ENCODE measurements around the gene COL16A1.

Gene COL16A1

DNA sequence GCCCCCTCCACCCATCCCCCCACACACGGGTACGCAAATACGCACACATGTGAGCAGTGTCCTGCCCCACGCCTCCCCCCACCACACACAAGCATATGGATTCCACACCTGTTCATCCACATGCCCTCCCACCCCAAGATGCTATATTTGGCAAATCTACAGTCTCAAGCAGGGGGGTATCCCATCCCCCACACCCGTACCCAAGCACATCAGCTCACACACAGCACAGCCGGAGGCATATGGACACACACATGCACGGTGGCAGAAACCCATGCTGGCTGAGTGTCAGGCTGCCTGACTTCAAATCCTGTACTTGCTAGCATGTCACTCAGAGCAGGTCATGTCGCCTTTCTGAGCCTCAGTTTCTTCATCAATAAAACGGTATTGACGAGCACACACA lies 10.6 kb downstream of the COL16A1 start:
- H3K23ac ChIP-seq (ENCODE audit: low read length) = no peak overlapping the region
- H3K27ac ChIP-seq (ENCODE audit: low read depth, low read length) = no peak overlapping the region
- no peak overlapping the region for H3K4me3 ChIP-seq (ENCODE audit: low read length)
- no peak overlapping the region for H3K18ac ChIP-seq (ENCODE audit: low read length)
- no peaks in the 10 kb centered on the region for H3K4me1 ChIP-seq (ENCODE audit: control insufficient read depth, low read depth, low read length)
- no peaks in the 10 kb centered on the region for H3K27me3 ChIP-seq (ENCODE audit: insufficient read depth, low read length, poor library complexity)
- H4K5ac ChIP-seq (ENCODE audit: low read length) = no peak overlapping the region
- DNase-seq = no peak
- no peak overlapping the region for H2AK5ac ChIP-seq (ENCODE audit: low read length)
- H3K4ac ChIP-seq (ENCODE audit: low read depth, low read length) = no peak overlapping the region
- H2BK120ac ChIP-seq (ENCODE audit: low read depth, low read length) = no peak overlapping the region
- H3K56ac ChIP-seq (ENCODE audit: low read length) = no peak overlapping the region
- no peaks in the 10 kb centered on the region for H3K79me2 ChIP-seq (ENCODE audit: control insufficient read depth, insufficient read depth, low read length)
- no peak overlapping the region for H4K8ac ChIP-seq (ENCODE audit: low read depth, low read length)
- WGBS (ENCODE audit: extremely low coverage, insufficient coverage, low lambda C conversion rate) = no CpG with 5 or more reads among the region's 10 CpGs
- no peak overlapping the region for H3K4me2 ChIP-seq (ENCODE audit: low read length)
- H2BK5ac ChIP-seq (ENCODE audit: low read length) = no peak overlapping the region
- no peaks in the 10 kb centered on the region for H3K36me3 ChIP-seq (ENCODE audit: control insufficient read depth, insufficient read depth, low read length)
- no peak overlapping the region for H3K9ac ChIP-seq (ENCODE audit: low read length)
- H2BK15ac ChIP-seq (replicated peaks; ENCODE audit: low read depth) = no peak overlapping the region
- no peaks in the 10 kb centered on the region for H3K79me1 ChIP-seq (ENCODE audit: low read length)

DNA sequence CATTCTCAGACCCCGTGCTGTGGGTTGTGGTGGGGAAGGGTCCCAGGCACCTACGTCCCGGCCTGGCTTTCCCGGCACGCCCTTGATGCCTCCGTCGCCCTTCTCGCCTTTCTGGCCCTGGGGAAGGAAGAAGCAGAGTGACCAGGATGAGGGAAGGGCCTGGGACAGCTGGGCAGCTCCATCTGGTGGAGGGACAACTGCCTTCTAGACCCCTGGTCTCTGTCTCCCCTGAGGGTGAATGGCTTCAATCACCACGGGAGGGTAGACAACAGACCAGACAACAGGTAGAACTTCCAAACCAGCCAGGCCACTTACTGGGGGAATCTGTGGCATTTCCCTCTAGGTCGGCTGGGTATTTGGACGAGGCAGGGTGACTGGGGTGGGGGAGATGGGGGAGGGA lies 11.9 kb downstream of the COL16A1 start:
- Histone ChIP-seq H3K56ac (ENCODE audit: low read length) (no peak overlapping the region), H2BK5ac (ENCODE audit: low read length) (no peak overlapping the region), H3K4ac (ENCODE audit: low read depth, low read length) (no peak overlapping the region), H2BK120ac (ENCODE audit: low read depth, low read length) (no peak overlapping the region), H3K79me1 (ENCODE audit: low read length) (no peaks in the 10 kb centered on the region), H3K79me2 (ENCODE audit: control insufficient read depth, insufficient read depth, low read length) (no peaks in the 10 kb centered on the region), H2BK15ac (replicated peaks; ENCODE audit: low read depth) (no peak overlapping the region), H3K4me3 (ENCODE audit: low read length) (no peak overlapping the region), H3K4me1 (ENCODE audit: control insufficient read depth, low read depth, low read length) (no peaks in the 10 kb centered on the region), H3K9ac (ENCODE audit: low read length) (no peak overlapping the region), H3K23ac (ENCODE audit: low read length) (no peak overlapping the region), H3K27me3 (ENCODE audit: insufficient read depth, low read length, poor library complexity) (no peaks in the 10 kb centered on the region), H4K5ac (ENCODE audit: low read length) (no peak overlapping the region), H3K4me2 (ENCODE audit: low read length) (no peak overlapping the region), H2AK5ac (ENCODE audit: low read length) (no peak overlapping the region), H3K27ac (ENCODE audit: low read depth, low read length) (no peak overlapping the region), H4K8ac (ENCODE audit: low read depth, low read length) (no peak overlapping the region), H3K18ac (ENCODE audit: low read length) (no peak overlapping the region), H3K36me3 (ENCODE audit: control insufficient read depth, insufficient read depth, low read length) (no peaks in the 10 kb centered on the region)
- peak; percentile 53 for DNase-seq
- no CpG with 5 or more reads among the region's 11 CpGs for WGBS (ENCODE audit: extremely low coverage, insufficient coverage, low lambda C conversion rate)

DNA sequence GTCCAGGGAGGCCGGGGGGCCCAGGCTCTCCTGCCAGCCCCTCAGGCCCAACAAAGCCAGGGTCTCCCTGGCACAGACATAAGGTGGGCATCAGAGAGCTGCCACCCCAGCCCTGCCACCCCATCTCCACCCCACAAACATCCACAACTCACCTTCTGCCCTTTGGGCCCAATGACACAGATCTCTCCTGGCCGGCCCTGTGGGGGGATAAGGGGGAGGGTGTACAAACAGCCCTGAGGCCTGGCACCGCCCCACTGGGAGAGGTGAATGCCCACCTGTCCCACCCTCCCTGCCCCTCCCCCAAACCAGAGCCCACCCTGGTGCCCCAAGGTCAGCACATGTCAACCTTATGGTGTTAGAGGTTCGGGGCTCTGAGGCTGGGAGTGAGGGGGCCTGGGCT lies 12.4 kb downstream of the COL16A1 start:
- WGBS (ENCODE audit: extremely low coverage, insufficient coverage, low lambda C conversion rate) = no CpG with 5 or more reads among the region's 4 CpGs
- Histone ChIP-seq H3K27ac (ENCODE audit: low read depth, low read length) (no peak overlapping the region), H3K79me1 (ENCODE audit: low read length) (no peaks in the 10 kb centered on the region)

DNA sequence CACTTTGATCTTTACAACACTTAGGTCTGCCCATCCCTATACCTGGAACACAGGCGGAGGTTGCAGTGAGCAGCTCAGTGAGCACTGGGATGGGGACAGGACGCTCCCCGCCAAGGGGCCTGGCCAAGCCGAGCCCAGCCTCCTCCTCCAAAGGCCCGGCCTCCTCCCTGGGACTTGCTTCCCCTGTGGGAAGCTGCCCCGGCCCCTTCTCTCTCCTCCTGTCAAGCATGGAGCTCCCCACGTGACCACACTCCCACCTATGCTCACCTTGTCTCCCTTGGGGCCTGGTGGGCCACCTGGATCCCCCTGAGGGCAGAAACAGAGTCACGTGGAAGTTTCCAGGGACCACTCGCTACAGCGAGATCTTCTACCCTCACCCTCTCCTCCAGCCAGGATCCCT lies 12.9 kb downstream of the COL16A1 start:
- Histone ChIP-seq H4K5ac (ENCODE audit: low read length) (no peak overlapping the region), H2BK120ac (ENCODE audit: low read depth, low read length) (no peak overlapping the region), H4K8ac (ENCODE audit: low read depth, low read length) (no peak overlapping the region), H3K36me3 (ENCODE audit: control insufficient read depth, insufficient read depth, low read length) (no peaks in the 10 kb centered on the region), H3K9ac (ENCODE audit: low read length) (no peak overlapping the region), H3K56ac (ENCODE audit: low read length) (no peak overlapping the region), H3K79me1 (ENCODE audit: low read length) (no peaks in the 10 kb centered on the region), H3K4me3 (ENCODE audit: low read length) (no peak overlapping the region), H2AK5ac (ENCODE audit: low read length) (no peak overlapping the region), H2BK5ac (ENCODE audit: low read length) (no peak overlapping the region), H3K23ac (ENCODE audit: low read length) (no peak overlapping the region), H3K27ac (ENCODE audit: low read depth, low read length) (no peak overlapping the region), H3K4ac (ENCODE audit: low read depth, low read length) (no peak overlapping the region), H3K27me3 (ENCODE audit: insufficient read depth, low read length, poor library complexity) (no peaks in the 10 kb centered on the region), H3K4me2 (ENCODE audit: low read length) (no peak overlapping the region), H3K18ac (ENCODE audit: low read length) (no peak overlapping the region), H3K79me2 (ENCODE audit: control insufficient read depth, insufficient read depth, low read length) (no peaks in the 10 kb centered on the region), H3K4me1 (ENCODE audit: control insufficient read depth, low read depth, low read length) (no peaks in the 10 kb centered on the region), H2BK15ac (replicated peaks; ENCODE audit: low read depth) (no peak overlapping the region)
- WGBS (ENCODE audit: extremely low coverage, insufficient coverage, low lambda C conversion rate) = no CpG with 5 or more reads among the region's 10 CpGs
- no peak for DNase-seq

More for the DNA sequence above, 12.4 kb downstream of the COL16A1 start:
- no peaks in the 10 kb centered on the region for H3K27me3 ChIP-seq (ENCODE audit: insufficient read depth, low read length, poor library complexity)
- no peak overlapping the region for H3K4ac ChIP-seq (ENCODE audit: low read depth, low read length)
- H2BK120ac ChIP-seq (ENCODE audit: low read depth, low read length) = no peak overlapping the region
- no peak overlapping the region for H3K9ac ChIP-seq (ENCODE audit: low read length)
- no peak overlapping the region for H2BK15ac ChIP-seq (replicated peaks; ENCODE audit: low read depth)
- no peak overlapping the region for H4K5ac ChIP-seq (ENCODE audit: low read length)
- no peak overlapping the region for H3K18ac ChIP-seq (ENCODE audit: low read length)
- no peak overlapping the region for H3K56ac ChIP-seq (ENCODE audit: low read length)
- no peak overlapping the region for H3K4me2 ChIP-seq (ENCODE audit: low read length)
- H3K4me1 ChIP-seq (ENCODE audit: control insufficient read depth, low read depth, low read length) = no peaks in the 10 kb centered on the region
- DNase-seq = no peak
- no peak overlapping the region for H3K23ac ChIP-seq (ENCODE audit: low read length)
- H2BK5ac ChIP-seq (ENCODE audit: low read length) = no peak overlapping the region
- H4K8ac ChIP-seq (ENCODE audit: low read depth, low read length) = no peak overlapping the region
- H2AK5ac ChIP-seq (ENCODE audit: low read length) = no peak overlapping the region
- no peak overlapping the region for H3K4me3 ChIP-seq (ENCODE audit: low read length)
- no peaks in the 10 kb centered on the region for H3K79me2 ChIP-seq (ENCODE audit: control insufficient read depth, insufficient read depth, low read length)
- no peaks in the 10 kb centered on the region for H3K36me3 ChIP-seq (ENCODE audit: control insufficient read depth, insufficient read depth, low read length)

DNA sequence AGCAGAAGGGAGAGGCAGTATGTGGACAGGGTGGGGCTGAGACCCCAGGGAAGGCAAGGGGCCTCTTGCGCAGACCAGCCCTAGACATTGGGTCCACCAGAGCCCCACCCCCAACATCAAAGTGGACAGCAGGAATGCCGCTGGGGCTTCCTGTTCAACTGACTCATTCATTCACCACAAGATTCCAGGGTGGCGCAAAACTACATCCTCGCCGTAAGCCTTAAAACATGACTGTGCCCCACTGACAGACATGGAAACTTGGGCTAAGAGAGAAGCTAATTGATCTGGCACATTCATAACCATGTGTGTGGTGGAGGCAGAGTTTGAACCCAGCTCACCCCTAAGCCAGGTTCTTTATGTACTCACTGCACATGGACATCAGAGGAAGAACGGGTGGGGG lies 14.0 kb downstream of the COL16A1 start:
- Histone ChIP-seq H2BK5ac (ENCODE audit: low read length) (no peak overlapping the region), H3K79me2 (ENCODE audit: control insufficient read depth, insufficient read depth, low read length) (no peaks in the 10 kb centered on the region), H3K56ac (ENCODE audit: low read length) (no peak overlapping the region), H3K9ac (ENCODE audit: low read length) (no peak overlapping the region), H3K27ac (ENCODE audit: low read depth, low read length) (no peak overlapping the region), H3K4me2 (ENCODE audit: low read length) (no peak overlapping the region), H3K4ac (ENCODE audit: low read depth, low read length) (no peak overlapping the region), H2BK15ac (replicated peaks; ENCODE audit: low read depth) (no peak overlapping the region), H2AK5ac (ENCODE audit: low read length) (no peak overlapping the region), H3K18ac (ENCODE audit: low read length) (no peak overlapping the region), H2BK120ac (ENCODE audit: low read depth, low read length) (no peak overlapping the region), H4K5ac (ENCODE audit: low read length) (no peak overlapping the region), H3K4me1 (ENCODE audit: control insufficient read depth, low read depth, low read length) (no peaks in the 10 kb centered on the region), H3K36me3 (ENCODE audit: control insufficient read depth, insufficient read depth, low read length) (no peaks in the 10 kb centered on the region), H3K4me3 (ENCODE audit: low read length) (no peak overlapping the region), H3K27me3 (ENCODE audit: insufficient read depth, low read length, poor library complexity) (no peaks in the 10 kb centered on the region), H3K79me1 (ENCODE audit: low read length) (no peaks in the 10 kb centered on the region), H4K8ac (ENCODE audit: low read depth, low read length) (no peak overlapping the region), H3K23ac (ENCODE audit: low read length) (no peak overlapping the region)
- no peak for DNase-seq
- no CpG with 5 or more reads among the region's 6 CpGs for WGBS (ENCODE audit: extremely low coverage, insufficient coverage, low lambda C conversion rate)

DNA sequence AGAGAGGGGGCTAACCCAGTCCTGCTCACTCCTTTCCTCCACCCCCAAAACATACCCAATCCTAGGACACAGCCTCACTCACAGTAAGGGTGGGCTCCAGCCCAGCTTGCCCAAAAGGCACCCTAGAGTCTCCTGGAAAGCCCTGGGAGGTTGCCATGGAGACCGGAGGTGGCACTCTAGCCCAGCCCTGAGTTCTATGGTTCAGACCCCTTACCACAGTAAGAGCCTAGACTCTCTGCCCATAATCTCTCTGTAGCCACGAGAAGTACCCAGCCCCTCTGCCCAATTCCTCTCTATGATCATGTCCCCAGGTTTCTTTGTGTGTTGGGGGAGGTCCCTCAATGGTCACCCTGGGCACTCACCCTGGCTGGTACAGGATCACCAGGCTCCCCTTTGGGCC lies 14.4 kb downstream of the COL16A1 start:
- no peak overlapping the region for H3K9ac ChIP-seq (ENCODE audit: low read length)
- no peak overlapping the region for H4K8ac ChIP-seq (ENCODE audit: low read depth, low read length)
- H2BK120ac ChIP-seq (ENCODE audit: low read depth, low read length) = no peak overlapping the region
- no peak overlapping the region for H3K4ac ChIP-seq (ENCODE audit: low read depth, low read length)
- H4K5ac ChIP-seq (ENCODE audit: low read length) = no peak overlapping the region
- H3K23ac ChIP-seq (ENCODE audit: low read length) = no peak overlapping the region
- H3K79me1 ChIP-seq (ENCODE audit: low read length) = no peaks in the 10 kb centered on the region
- no peak overlapping the region for H3K4me3 ChIP-seq (ENCODE audit: low read length)
- no peaks in the 10 kb centered on the region for H3K27me3 ChIP-seq (ENCODE audit: insufficient read depth, low read length, poor library complexity)
- H3K56ac ChIP-seq (ENCODE audit: low read length) = no peak overlapping the region
- no peak overlapping the region for H3K4me2 ChIP-seq (ENCODE audit: low read length)
- H2BK15ac ChIP-seq (replicated peaks; ENCODE audit: low read depth) = no peak overlapping the region
- no peak for DNase-seq
- no peak overlapping the region for H3K27ac ChIP-seq (ENCODE audit: low read depth, low read length)
- H3K4me1 ChIP-seq (ENCODE audit: control insufficient read depth, low read depth, low read length) = no peaks in the 10 kb centered on the region
- H3K18ac ChIP-seq (ENCODE audit: low read length) = no peak overlapping the region
- H2BK5ac ChIP-seq (ENCODE audit: low read length) = no peak overlapping the region
- no peak overlapping the region for H2AK5ac ChIP-seq (ENCODE audit: low read length)
- H3K36me3 ChIP-seq (ENCODE audit: control insufficient read depth, insufficient read depth, low read length) = no peaks in the 10 kb centered on the region
- WGBS (ENCODE audit: extremely low coverage, insufficient coverage, low lambda C conversion rate) = no CpG with 5 or more reads among the region's 2 CpGs
- H3K79me2 ChIP-seq (ENCODE audit: control insufficient read depth, insufficient read depth, low read length) = no peaks in the 10 kb centered on the region
